CD14-positive monocyte (primary cell): ENCODE measurements around the gene PRDX3. TPM values are rescaled to one million over a fixed set of nuclear protein-coding genes. Genes with fewer than 3 reads are reported as not detected.

Experiments used
- DNase-seq, 3 donors: peaks; one replicate each; pipeline ENCODE4 v3.0.0-alpha.2; 2011 to 2022
- H2AFZ ChIP-seq: 2 replicates; pipeline ENCODE4 v1.6.0; 2012; ENCODE audit warnings: mild to moderate bottlenecking, low read depth, low read length, inconsistent platforms; ENCODE audit not compliant: insufficient read depth, poor library complexity, severe bottlenecking
- H3K27ac ChIP-seq, 2 donors: 1 replicate in 1 of 2; 2 replicates in 1 of 2; pipeline ENCODE4 v1.5.1; 2012 to 2013; ENCODE audit warnings: low read length in 2 of 2, control low read depth in 1 of 2, inconsistent platforms in 1 of 2, low read depth in 1 of 2, mild to moderate bottlenecking in 1 of 2
- H3K27me3 ChIP-seq, 2 donors: one replicate each; pipeline versions ENCODE4 v1.6.0 to v1.6.1; 2011 to 2013; ENCODE audit warnings: low read length in 2 of 2; ENCODE audit not compliant: control insufficient read depth in 2 of 2, insufficient read depth in 2 of 2
- H3K36me3 ChIP-seq, 2 donors: replicated peaks in 1 of 2; 1 replicate in 1 of 2; 2 replicates in 1 of 2; pipeline versions ENCODE4 v1.5.1 to v1.6.1; 2012 to 2013; ENCODE audit warnings: low read length in 2 of 2, control low read depth in 1 of 2, inconsistent platforms in 1 of 2, mild to moderate bottlenecking in 1 of 2; ENCODE audit not compliant: insufficient read depth in 2 of 2, control insufficient read depth in 1 of 2
- H3K4me1 ChIP-seq, 2 donors: 1 replicate in 1 of 2; 2 replicates in 1 of 2; pipeline versions ENCODE4 v1.5.1 to v1.6.1; 2012 to 2013; ENCODE audit warnings: low read length in 2 of 2, control low read depth in 1 of 2, inconsistent platforms in 1 of 2, mild to moderate bottlenecking in 1 of 2, moderate library complexity in 1 of 2; ENCODE audit not compliant: insufficient read depth in 2 of 2, control insufficient read depth in 1 of 2
- H3K4me2 ChIP-seq: replicated peaks from 2 replicates; pipeline ENCODE3; 2012; ENCODE audit warnings: low read length, moderate library complexity, mild to moderate bottlenecking; ENCODE audit not compliant: poor library complexity, severe bottlenecking; ENCODE audit errors: extremely low read depth
- H3K4me3 ChIP-seq, 3 experiments: fragments of 200-600 bp in 1 of 3; sonication (generic) in 1 of 3; replicated peaks in 1 of 3; 1 replicate in 2 of 3; 2 replicates in 1 of 3; pipeline ENCODE4 v1.5.1; 2011 to 2013; ENCODE audit warnings: low read length in 3 of 3, mild to moderate bottlenecking in 3 of 3, control low read depth in 2 of 3, low read depth in 2 of 3, inconsistent platforms in 1 of 3, moderate library complexity in 1 of 3
- H3K79me2 ChIP-seq: 2 replicates; pipeline ENCODE4 v1.6.0; 2012; ENCODE audit warnings: mild to moderate bottlenecking, control low read depth, inconsistent platforms, low read length, moderate library complexity; ENCODE audit not compliant: insufficient read depth
- H3K9ac ChIP-seq: 2 replicates; pipeline ENCODE4 v1.6.0; 2017; ENCODE audit warnings: low read length, mild to moderate bottlenecking; ENCODE audit not compliant: insufficient read depth, poor library complexity, severe bottlenecking
- H3K9me3 ChIP-seq, 2 donors: replicated peaks in 1 of 2; 1 replicate in 1 of 2; 2 replicates in 1 of 2; pipeline versions ENCODE4 v1.5.1 to v1.6.1; 2012 to 2013; ENCODE audit warnings: low read length in 2 of 2, control low read depth in 1 of 2; ENCODE audit not compliant: control insufficient read depth in 1 of 2, insufficient read depth in 1 of 2
- H4K20me1 ChIP-seq: 2 replicates; pipeline ENCODE4 v1.6.0; 2012; ENCODE audit warnings: mild to moderate bottlenecking, low read length, control low read depth, moderate library complexity; ENCODE audit not compliant: insufficient read depth
- H3K27ac Mint-ChIP-seq, 7 donors: one replicate each; pipeline ENCODE4 v1.8.0; 2020; ENCODE audit warnings: mild to moderate bottlenecking in 7 of 7, mixed read lengths in 7 of 7, moderate library complexity in 6 of 7, inconsistent platforms in 2 of 7
- H3K27me3 Mint-ChIP-seq, 3 donors: one replicate each; pipeline ENCODE4 v1.8.0; 2021 to 2022; ENCODE audit warnings: low read depth in 3 of 3, mild to moderate bottlenecking in 3 of 3, mixed read lengths in 3 of 3, moderate library complexity in 3 of 3, inconsistent platforms in 1 of 3
- H3K36me3 Mint-ChIP-seq, 2 donors: one replicate each; pipeline ENCODE4 v1.8.0; 2020; ENCODE audit warnings: mixed read lengths in 2 of 2, inconsistent platforms in 1 of 2, mild to moderate bottlenecking in 1 of 2
- H3K4me1 Mint-ChIP-seq: one replicate; pipeline ENCODE4 v1.8.0; 2020; ENCODE audit warnings: mild to moderate bottlenecking, mixed read lengths
- H3K4me3 Mint-ChIP-seq, 2 donors: one replicate each; pipeline ENCODE4 v1.8.0; 2020; ENCODE audit warnings: mild to moderate bottlenecking in 2 of 2, mixed read lengths in 2 of 2, moderate library complexity in 1 of 2
- H3K9me3 Mint-ChIP-seq, 7 donors: one replicate each; pipeline ENCODE4 v1.8.0; 2020 to 2022; ENCODE audit warnings: mixed read lengths in 7 of 7, mild to moderate bottlenecking in 6 of 7, moderate library complexity in 6 of 7, inconsistent platforms in 2 of 7
- WGBS: methylation state at CpG from one replicate; pipeline ENCODE4 v1.1.5; 2013; ENCODE audit warnings: missing lambda C conversion rate; ENCODE audit not compliant: insufficient coverage; 5-methylcytosine and 5-hydroxymethylcytosine counted together
- intact Hi-C, 2 donors: fragments of 100-400 bp; cut with micrococcal nuclease; formaldehyde crosslinking; loops; one replicate each; pipeline versions ENCODE4 v1.15.0 to v1.15.1; 2023
- polyA plus RNA-seq, 3 donors: library from polyadenylated mRNA; depleted of rRNA in 1 of 3; unstranded in 2 of 3; stranded (reverse) in 1 of 3; fragments of 300-500 nt in 2 of 3; fragments of >200 nt in 1 of 3; fragmentation: Illumina TruSeq in 2 of 3; gene quantifications; 1 replicate in 2 of 3; 2 replicates in 1 of 3; pipeline ENCODE4 v1.2.3, GENCODE V29; 2012 to 2021
- TF ChIP-seq, protein P1 (sequence below): fragments of 200-600 bp; IDR thresholded peaks from one replicate; pipeline ENCODE4 v1.8.0; 2022; ENCODE audit warnings: antibody characterized with exemption, mild to moderate bottlenecking

Gene PRDX3
- polyA plus RNA-seq, 3 donors = 81.9 to 459 (median 410) TPM

DNA sequence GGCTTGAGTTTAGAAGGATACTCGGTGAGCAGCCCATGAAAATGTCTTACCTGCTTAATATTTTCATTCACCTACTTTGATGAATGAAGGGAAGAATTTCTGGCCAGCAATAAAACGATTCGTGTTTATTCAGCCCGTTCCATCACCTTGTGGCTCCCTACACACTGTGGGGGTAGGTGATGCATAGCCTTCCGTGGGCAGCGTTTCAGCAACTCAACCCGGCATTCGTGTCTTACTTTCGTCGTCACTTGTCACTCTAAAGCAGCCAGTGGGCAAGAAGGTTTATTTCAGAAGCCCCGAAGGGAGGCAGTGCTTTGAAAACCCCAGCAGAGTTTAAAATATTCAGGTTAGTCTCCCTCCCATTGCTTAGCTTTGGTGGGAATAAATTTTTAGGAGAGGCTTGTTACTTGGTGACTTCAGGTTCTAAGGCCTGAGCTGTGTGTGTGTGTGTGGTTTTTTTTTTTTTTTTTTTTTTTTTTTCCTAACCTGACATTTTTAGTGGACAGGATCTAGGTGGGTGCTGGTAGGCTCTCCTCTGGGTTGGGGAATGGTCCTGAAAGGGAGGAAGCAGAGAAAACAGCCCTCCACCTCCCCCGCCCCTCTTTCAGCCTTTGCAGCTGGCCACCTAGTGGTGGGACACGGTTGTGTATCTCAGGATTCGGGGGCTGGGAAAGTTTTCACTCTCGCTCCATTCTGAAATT is 30.6 kb upstream of the PRDX3 start:
- H3K9ac ChIP-seq = no peak overlapping the region
- peaks cover 0 to 1% (median 0%) of the 10 kb centered on the region in 7 donors for H3K9me3 Mint-ChIP-seq
- H3K9me3 ChIP-seq = no peaks in the 10 kb centered on the region

GRCh38 chr10:119208553-119208940 is 29.9 kb upstream of the PRDX3 start:
- H3K9me3 Mint-ChIP-seq = peaks cover 0 to 1% (median 0%) of the 10 kb centered on the region in 7 donors
- peaks cover 3 to 17% (median 16%) of the 10 kb centered on the region in 3 donors for H3K27me3 Mint-ChIP-seq
- WGBS = 0% methylated on average over 1 of the region's 3 CpGs
- Histone ChIP-seq H2AFZ (peak overlapping the region; percentile 81), H3K9ac (peak overlapping the region; percentile 54), H3K9me3 (no peaks in the 10 kb centered on the region), H4K20me1 (no peaks in the 10 kb centered on the region), H3K27ac (peak overlapping the region in 1 of 2 donors; percentile 26), H3K4me3 (peak overlapping the region; percentile 48 to 85 (median 80)), H3K36me3 (peaks cover 0 to 4% of the 10 kb centered on the region in 2 donors), H3K4me1 (peaks cover 41 to 55% of the 10 kb centered on the region in 2 donors), H3K27me3 (no peaks in the 10 kb centered on the region), H3K79me2 (peaks cover 14% of the 10 kb centered on the region), H3K4me2 (peak overlapping the region; percentile 84)
- H3K4me3 Mint-ChIP-seq = peak overlapping the region; percentile 95 to 96
- H3K27ac Mint-ChIP-seq = peak overlapping the region in 3 of 7 donors; percentile 18 to 83 (median 22)
- peak in 1 of 3 donors; percentile 10 for DNase-seq
- TF ChIP-seq, protein P1, sequence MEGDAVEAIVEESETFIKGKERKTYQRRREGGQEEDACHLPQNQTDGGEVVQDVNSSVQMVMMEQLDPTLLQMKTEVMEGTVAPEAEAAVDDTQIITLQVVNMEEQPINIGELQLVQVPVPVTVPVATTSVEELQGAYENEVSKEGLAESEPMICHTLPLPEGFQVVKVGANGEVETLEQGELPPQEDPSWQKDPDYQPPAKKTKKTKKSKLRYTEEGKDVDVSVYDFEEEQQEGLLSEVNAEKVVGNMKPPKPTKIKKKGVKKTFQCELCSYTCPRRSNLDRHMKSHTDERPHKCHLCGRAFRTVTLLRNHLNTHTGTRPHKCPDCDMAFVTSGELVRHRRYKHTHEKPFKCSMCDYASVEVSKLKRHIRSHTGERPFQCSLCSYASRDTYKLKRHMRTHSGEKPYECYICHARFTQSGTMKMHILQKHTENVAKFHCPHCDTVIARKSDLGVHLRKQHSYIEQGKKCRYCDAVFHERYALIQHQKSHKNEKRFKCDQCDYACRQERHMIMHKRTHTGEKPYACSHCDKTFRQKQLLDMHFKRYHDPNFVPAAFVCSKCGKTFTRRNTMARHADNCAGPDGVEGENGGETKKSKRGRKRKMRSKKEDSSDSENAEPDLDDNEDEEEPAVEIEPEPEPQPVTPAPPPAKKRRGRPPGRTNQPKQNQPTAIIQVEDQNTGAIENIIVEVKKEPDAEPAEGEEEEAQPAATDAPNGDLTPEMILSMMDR = no peak
- intact Hi-C loops = loop anchor here in 1 of 2 donors (10.0 kb wide), 2 partner anchors 96 to 454 kb away; partner anchors contain the start of gene CACUL1
- peaks cover 6 to 7% of the 10 kb centered on the region in 2 donors for H3K36me3 Mint-ChIP-seq
- peaks cover 48% of the 10 kb centered on the region for H3K4me1 Mint-ChIP-seq

More for the DNA sequence above, 30.6 kb upstream of the PRDX3 start:
- peaks cover 6 to 7% of the 10 kb centered on the region in 2 donors for H3K36me3 Mint-ChIP-seq
- Histone ChIP-seq H3K79me2 (peaks cover 14% of the 10 kb centered on the region), H3K4me3 (peak overlapping the region; percentile 1 to 85 (median 80)), H3K27me3 (no peaks in the 10 kb centered on the region), H2AFZ (peak overlapping the region; percentile 81), H3K27ac (no peak overlapping the region), H3K36me3 (peaks cover 0 to 4% of the 10 kb centered on the region in 2 donors), H4K20me1 (no peaks in the 10 kb centered on the region), H3K4me2 (peak overlapping the region; percentile 84), H3K4me1 (peaks cover 47 to 61% of the 10 kb centered on the region in 2 donors)
- peaks cover 3 to 16% (median 16%) of the 10 kb centered on the region in 3 donors for H3K27me3 Mint-ChIP-seq
- intact Hi-C loops = loop anchor here in 1 of 2 donors (10.0 kb wide), 2 partner anchors 96 to 454 kb away; partner anchors contain the start of gene CACUL1
- 25% methylated on average over 6 of the region's 15 CpGs for WGBS
- H3K27ac Mint-ChIP-seq = peak overlapping the region in 4 of 7 donors; percentile 22 to 83 (median 56)
- TF ChIP-seq, protein P1 = peak; percentile 92
- peak; percentile 25 to 56 (median 42) for DNase-seq
- peak overlapping the region; percentile 95 to 96 for H3K4me3 Mint-ChIP-seq
- H3K4me1 Mint-ChIP-seq = peaks cover 55% of the 10 kb centered on the region
